Tibial nerve (tissue), 4 donors: ENCODE data around the gene RNF157. TPM values are rescaled to one million over a fixed set of nuclear protein-coding genes. Genes with fewer than 3 reads are reported as not detected.

ENCODE experiments used
- DNase-seq, 2 donors: peaks; one replicate each; pipeline ENCODE4 v3.0.0-alpha.2; 2019; ENCODE audit warnings: low spot score in 2 of 2
- H3K27ac ChIP-seq, 4 donors: fragments of 200-600 bp; sonication (generic) in 3 of 4; one replicate each; pipeline ENCODE4 v1.5.1; 2017 to 2019; ENCODE audit warnings: mild to moderate bottlenecking in 1 of 4
- H3K27me3 ChIP-seq, 2 donors: fragments of 200-600 bp; sonication (generic) in 1 of 2; one replicate each; pipeline versions ENCODE4 v1.5.1 to v1.6.0; 2017 to 2019
- H3K36me3 ChIP-seq, 3 donors: fragments of 200-600 bp; sonication (generic); one replicate each; pipeline ENCODE4 v1.5.1; 2018 to 2019
- H3K4me1 ChIP-seq, 4 donors: fragments of 200-600 bp; sonication (generic) in 3 of 4; one replicate each; pipeline ENCODE4 v1.5.1; 2017 to 2019
- H3K4me3 ChIP-seq, 4 donors: fragments of 200-600 bp; sonication (generic) in 3 of 4; one replicate each; pipeline ENCODE4 v1.5.1; 2017 to 2019; ENCODE audit warnings: mild to moderate bottlenecking in 1 of 4, moderate library complexity in 1 of 4
- H3K9me3 ChIP-seq, 4 donors: fragments of 200-600 bp; sonication (generic) in 3 of 4; one replicate each; pipeline ENCODE4 v1.5.1; 2017 to 2019
- CTCF ChIP-seq, 5 experiments: fragments of 200-600 bp in 3 of 5; fragments of 450-650 bp in 2 of 5; sonication (generic) in 3 of 5; IDR thresholded peaks; one replicate each; pipeline ENCODE4 v1.5.1; 2016 to 2019; ENCODE audit warnings: antibody characterized with exemption in 5 of 5, mild to moderate bottlenecking in 3 of 5, moderate library complexity in 2 of 5
- EP300 ChIP-seq, 2 donors: sonication (generic); formaldehyde crosslinking; IDR thresholded peaks; one replicate each; pipeline ENCODE4 v1.6.1; 2017; ENCODE audit warnings: antibody characterized with exemption in 2 of 2, mild to moderate bottlenecking in 1 of 2
- POLR2A ChIP-seq, 2 donors: fragments of 450-650 bp; IDR thresholded peaks; one replicate each; pipeline ENCODE4 v1.6.1; 2017; ENCODE audit warnings: antibody characterized with exemption in 2 of 2, mild to moderate bottlenecking in 2 of 2, moderate library complexity in 2 of 2
- WGBS, 2 donors: methylation state at CpG; one replicate each; pipeline ENCODE4 v1.1.5; 2018; 5-methylcytosine and 5-hydroxymethylcytosine counted together
- total RNA-seq, 4 donors: library from RNA; depleted of rRNA; stranded (reverse); fragments of >200 nt; gene quantifications; one replicate each; pipeline ENCODE4 v1.1.0, GENCODE V29; 2016

The RNF157 gene
- total RNA-seq, 4 donors from 2014 or later: 11.1 to 18.9 (median 15.2) TPM

GRCh38 chr17:76124582-76125390 is 115.5 kb downstream of the RNF157 start:
- TF ChIP-seq POLR2A (IDR thresholded peaks at IDR 0.05) (no peak), CTCF (IDR thresholded peaks at IDR 0.05) (no peak), EP300 (IDR thresholded peaks at IDR 0.05) (no peak)
- Histone ChIP-seq H3K4me3 (no peak overlapping the region), H3K27me3 (no peaks in the 10 kb centered on the region), H3K27ac (no peak overlapping the region), H3K36me3 (no peaks in the 10 kb centered on the region), H3K4me1 (peaks cover 0 to 14% (median 10%) of the 10 kb centered on the region in 4 donors), H3K9me3 (no peaks in the 10 kb centered on the region)
- WGBS, 2 donors: 85 to 87% methylated on average over 21 to 22 of the region's 22 CpGs
- no peak for DNase-seq

- Histone ChIP-seq H3K36me3 (no peaks in the 10 kb centered on the region), H3K4me1 (peaks cover 0 to 14% (median 10%) of the 10 kb centered on the region in 4 donors), H3K27me3 (no peaks in the 10 kb centered on the region), H3K27ac (no peak overlapping the region), H3K9me3 (no peaks in the 10 kb centered on the region), H3K4me3 (no peak overlapping the region)
- DNase-seq: no peak
- TF ChIP-seq EP300 (IDR thresholded peaks at IDR 0.05) (no peak), POLR2A (IDR thresholded peaks at IDR 0.05) (no peak), CTCF (IDR thresholded peaks at IDR 0.05) (no peak)
- WGBS, 2 donors: 62 to 64% methylated on average over 7 to 8 of the region's 9 CpGs
These were observed 116.3 kb downstream of the RNF157 start for GRCh38 chr17:76123749-76124581.

GRCh38 chr17:76123191-76123499 is 117.1 kb downstream of the RNF157 start:
- no peak for DNase-seq
- H3K36me3 ChIP-seq: no peaks in the 10 kb centered on the region
- peaks cover 0 to 14% (median 10%) of the 10 kb centered on the region in 4 donors for H3K4me1 ChIP-seq
- no peaks in the 10 kb centered on the region for H3K9me3 ChIP-seq
- TF ChIP-seq CTCF (IDR thresholded peaks at IDR 0.05) (no peak), EP300 (IDR thresholded peaks at IDR 0.05) (no peak), POLR2A (IDR thresholded peaks at IDR 0.05) (no peak)
- H3K27me3 ChIP-seq: no peaks in the 10 kb centered on the region
- no peak overlapping the region for H3K27ac ChIP-seq
- no peak overlapping the region for H3K4me3 ChIP-seq
- WGBS, 2 donors: 76 to 78% methylated on average over 5 of the region's 5 CpGs

- Histone ChIP-seq H3K27ac (peak overlapping the region in 1 of 4 donors; percentile 73), H3K36me3 (no peaks in the 10 kb centered on the region), H3K4me1 (peaks cover 0 to 14% (median 10%) of the 10 kb centered on the region in 4 donors), H3K4me3 (no peak overlapping the region), H3K27me3 (no peaks in the 10 kb centered on the region), H3K9me3 (no peaks in the 10 kb centered on the region)
- no peak for DNase-seq
- 80 to 84% methylated on average over 24 of the region's 24 CpGs for WGBS, 2 donors
- TF ChIP-seq CTCF (IDR thresholded peaks at IDR 0.05) (no peak), POLR2A (IDR thresholded peaks at IDR 0.05) (no peak), EP300 (IDR thresholded peaks at IDR 0.05) (no peak)
These were observed 117.7 kb downstream of the RNF157 start for GRCh38 chr17:76122431-76123190.
